Hepatocyte (in vitro differentiated cells): Measurements from ENCODE around the gene RADIL.

Experiments used
- CTCF ChIP-seq: fragments of 200-600 bp; sonication (generic); IDR thresholded peaks from 2 replicates; pipeline ENCODE4 v1.5.1; 2016; ENCODE audit warnings: antibody characterized with exemption, mild to moderate bottlenecking; ENCODE audit not compliant: poor library complexity
- EZH2 ChIP-seq: fragments of 200-600 bp; sonication (generic); IDR thresholded peaks from 2 replicates; pipeline ENCODE4 v1.6.1; 2016; ENCODE audit warnings: antibody characterized with exemption, mild to moderate bottlenecking, borderline replicate concordance

DNA sequence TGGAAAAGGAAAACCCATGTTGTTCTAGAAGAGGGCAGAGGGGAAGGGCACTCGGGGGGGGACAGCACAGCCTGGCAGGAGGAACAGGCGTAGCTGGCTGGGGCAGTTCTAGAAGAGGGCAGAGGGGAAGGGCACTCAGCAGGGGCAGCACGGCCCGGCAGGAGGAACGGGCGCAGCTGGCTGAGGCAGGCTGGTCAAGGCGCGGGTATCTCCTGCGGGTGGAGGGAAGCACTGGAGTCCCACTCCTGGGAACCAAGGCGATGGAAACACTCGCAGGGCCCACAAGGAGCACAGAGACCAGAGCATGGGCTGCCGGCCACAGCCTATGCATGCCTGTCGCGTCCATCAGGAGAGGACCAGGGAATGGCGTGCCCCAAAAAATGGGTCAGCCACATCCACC lies 58.4 kb downstream of the RADIL start:
- TF ChIP-seq EZH2 = no peak
- TF ChIP-seq CTCF = no peak
